ENCODE results near the gene SH3GLB1. TPM values are rescaled to one million over a fixed set of nuclear protein-coding genes. Genes with fewer than 3 reads are reported as not detected.

SH3GLB1 gene
- total and polyA plus RNA-seq, 2 donors (not counting 1 experiment from before 2014, with no cell fraction given): 13.2 to 57.3 TPM

DNA sequence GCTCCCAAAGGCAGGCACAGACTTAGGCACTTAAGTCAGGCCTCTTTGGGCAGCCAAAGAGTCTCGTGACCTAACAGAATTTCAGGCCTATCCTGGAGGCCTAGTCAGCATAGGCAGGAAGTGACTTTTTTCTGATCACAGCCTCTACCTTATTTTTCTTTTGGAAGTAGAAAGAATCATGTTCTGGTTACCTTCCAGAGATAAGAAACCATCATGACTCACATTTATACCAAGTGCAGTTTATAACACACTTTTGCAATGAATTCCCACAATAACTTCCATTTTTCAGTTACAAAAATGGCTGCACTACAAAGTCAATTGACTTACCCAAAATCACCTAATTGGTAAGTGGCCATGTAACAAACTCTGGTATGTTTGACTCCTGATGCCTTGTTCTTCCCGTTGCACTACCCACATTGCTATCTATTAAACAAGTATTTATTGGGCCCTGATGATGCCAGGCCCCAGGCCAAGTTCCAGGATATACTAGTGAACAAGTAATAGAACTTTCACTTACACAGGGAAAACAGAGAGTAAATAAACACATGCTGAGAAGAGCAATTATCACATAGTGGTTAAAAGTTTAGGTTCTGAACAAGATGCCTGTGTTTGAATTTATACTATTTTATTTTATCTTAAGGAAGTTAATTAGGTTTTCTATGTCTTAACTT is 74.3 kb downstream of the SH3GLB1 start:
- Histone ChIP-seq H3K27ac (ENCODE audit: low read length in 2 of 2) (no peak overlapping the region), H3K79me2 (ENCODE audit: control insufficient read depth, insufficient read depth, low read length) (no peaks in the 10 kb centered on the region), H3K9me3 (ENCODE audit: control extremely low read depth in 1 of 3, control insufficient read depth in 2 of 3, insufficient read depth in 1 of 3, low read length in 2 of 3) (peaks cover 0 to 7% (median 0%) of the 10 kb centered on the region in 3 donors), H3K4me2 (replicated peaks; ENCODE audit: low read depth, low read length, poor library complexity, severe bottlenecking) (no peak overlapping the region), H2AFZ (ENCODE audit: insufficient read depth, low read depth, low read length, poor library complexity, severe bottlenecking) (no peak overlapping the region), H3K27me3 (replicated peaks in 1 of 4; ENCODE audit: control extremely low read depth in 1 of 4, control insufficient read depth in 3 of 4, insufficient read depth in 4 of 4, low read length in 3 of 4) (no peaks in the 10 kb centered on the region), H3K4me3 (ENCODE audit: control extremely low read depth in 1 of 5, extremely low read depth in 1 of 5, insufficient read depth in 1 of 5, low read depth in 2 of 5, low read length in 4 of 5) (no peak overlapping the region), H3K36me3 (replicated peaks in 1 of 2; ENCODE audit: control extremely low read depth in 1 of 2, control insufficient read depth in 1 of 2, extremely low read depth in 1 of 2, insufficient read depth in 2 of 2, low read length in 1 of 2) (no peaks in the 10 kb centered on the region), H3K9ac (ENCODE audit: low read length) (no peak overlapping the region), H4K20me1 (ENCODE audit: control insufficient read depth, insufficient read depth, low read length, poor library complexity, severe bottlenecking) (no peaks in the 10 kb centered on the region), H3K4me1 (ENCODE audit: control insufficient read depth in 2 of 2, insufficient read depth in 2 of 2, low read length in 2 of 2) (peaks cover 4 to 5% of the 10 kb centered on the region in 2 donors)
- Mint-ChIP-seq H3K4me1 (peaks cover 11% of the 10 kb centered on the region), H3K27ac (no peak overlapping the region), H3K27me3 (no peaks in the 10 kb centered on the region), H3K9me3 (ENCODE audit: insufficient read depth) (peaks cover 2% of the 10 kb centered on the region), H3K4me3 (no peak overlapping the region)
- ChIA-PET POLR2A (no interaction called here), CTCF (no interaction called here)
- ATAC-seq (ENCODE audit: low read depth): no peak
- no peak for TF ChIP-seq EZH2 (IDR thresholded peaks at IDR 0.05; ENCODE audit: borderline replicate concordance, insufficient read depth, low read depth, low read length, poor library complexity, severe bottlenecking)
- TF ChIP-seq, protein P1, sequence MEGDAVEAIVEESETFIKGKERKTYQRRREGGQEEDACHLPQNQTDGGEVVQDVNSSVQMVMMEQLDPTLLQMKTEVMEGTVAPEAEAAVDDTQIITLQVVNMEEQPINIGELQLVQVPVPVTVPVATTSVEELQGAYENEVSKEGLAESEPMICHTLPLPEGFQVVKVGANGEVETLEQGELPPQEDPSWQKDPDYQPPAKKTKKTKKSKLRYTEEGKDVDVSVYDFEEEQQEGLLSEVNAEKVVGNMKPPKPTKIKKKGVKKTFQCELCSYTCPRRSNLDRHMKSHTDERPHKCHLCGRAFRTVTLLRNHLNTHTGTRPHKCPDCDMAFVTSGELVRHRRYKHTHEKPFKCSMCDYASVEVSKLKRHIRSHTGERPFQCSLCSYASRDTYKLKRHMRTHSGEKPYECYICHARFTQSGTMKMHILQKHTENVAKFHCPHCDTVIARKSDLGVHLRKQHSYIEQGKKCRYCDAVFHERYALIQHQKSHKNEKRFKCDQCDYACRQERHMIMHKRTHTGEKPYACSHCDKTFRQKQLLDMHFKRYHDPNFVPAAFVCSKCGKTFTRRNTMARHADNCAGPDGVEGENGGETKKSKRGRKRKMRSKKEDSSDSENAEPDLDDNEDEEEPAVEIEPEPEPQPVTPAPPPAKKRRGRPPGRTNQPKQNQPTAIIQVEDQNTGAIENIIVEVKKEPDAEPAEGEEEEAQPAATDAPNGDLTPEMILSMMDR (IDR thresholded peaks at IDR 0.05): no peak
- WGBS (ENCODE audit: insufficient coverage): no CpG with 5 or more reads among the region's 2 CpGs
- intact Hi-C loops (cut with micrococcal nuclease): no loop called here
- no peak for DNase-seq

DNA sequence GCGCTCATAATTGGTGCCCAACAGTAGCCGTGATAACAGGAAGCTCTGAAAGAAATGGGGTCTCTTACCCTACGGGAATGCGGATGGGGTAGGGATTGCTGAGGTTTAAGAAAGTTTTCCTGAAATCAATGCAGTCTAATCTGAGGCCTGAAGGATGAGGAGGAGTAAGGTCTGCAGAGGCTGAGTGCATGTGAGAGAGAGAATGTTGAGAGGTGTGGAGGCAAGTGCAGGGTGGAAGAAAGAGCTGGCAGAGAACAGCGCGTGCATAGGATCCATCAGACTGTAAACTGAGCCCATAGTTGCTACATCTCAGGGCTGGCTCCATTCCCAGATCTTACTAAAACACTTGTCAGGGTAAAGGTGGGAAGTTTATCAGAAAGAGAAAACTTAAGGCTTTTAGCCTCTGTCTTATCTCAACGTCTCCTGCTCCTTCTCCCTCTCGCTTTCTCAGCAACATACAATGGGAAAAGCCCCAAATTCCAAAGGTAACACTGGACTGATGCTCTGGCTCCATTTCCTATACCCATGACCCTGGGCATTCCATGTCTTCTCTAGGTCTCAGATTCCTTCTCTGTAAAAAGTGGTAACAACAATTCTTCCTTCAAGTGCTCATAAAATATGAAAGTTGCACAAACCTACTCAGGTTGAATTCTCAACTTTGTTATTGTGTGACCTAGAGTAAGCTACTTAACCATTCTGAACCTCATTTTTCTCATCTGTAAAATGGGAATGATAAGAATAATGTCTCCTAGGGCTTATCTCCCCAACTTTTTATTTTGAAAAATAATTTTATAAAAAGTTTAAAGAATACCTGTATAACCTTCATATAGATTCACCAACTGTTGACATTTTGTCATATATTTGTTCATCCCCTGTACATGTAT is 75.2 kb downstream of the SH3GLB1 start:
- Histone ChIP-seq H3K36me3 (replicated peaks in 1 of 2; ENCODE audit: control extremely low read depth in 1 of 2, control insufficient read depth in 1 of 2, extremely low read depth in 1 of 2, insufficient read depth in 2 of 2, low read length in 1 of 2) (no peaks in the 10 kb centered on the region), H3K4me3 (ENCODE audit: control extremely low read depth in 1 of 5, extremely low read depth in 1 of 5, insufficient read depth in 1 of 5, low read depth in 2 of 5, low read length in 4 of 5) (no peak overlapping the region), H3K4me2 (replicated peaks; ENCODE audit: low read depth, low read length, poor library complexity, severe bottlenecking) (no peak overlapping the region), H3K27ac (ENCODE audit: low read length in 2 of 2) (no peak overlapping the region), H2AFZ (ENCODE audit: insufficient read depth, low read depth, low read length, poor library complexity, severe bottlenecking) (no peak overlapping the region), H3K79me2 (ENCODE audit: control insufficient read depth, insufficient read depth, low read length) (no peaks in the 10 kb centered on the region), H3K27me3 (replicated peaks in 1 of 4; ENCODE audit: control extremely low read depth in 1 of 4, control insufficient read depth in 3 of 4, insufficient read depth in 4 of 4, low read length in 3 of 4) (no peaks in the 10 kb centered on the region), H3K9me3 (ENCODE audit: control extremely low read depth in 1 of 3, control insufficient read depth in 2 of 3, insufficient read depth in 1 of 3, low read length in 2 of 3) (peaks cover 0 to 7% (median 0%) of the 10 kb centered on the region in 3 donors), H3K4me1 (ENCODE audit: control insufficient read depth in 2 of 2, insufficient read depth in 2 of 2, low read length in 2 of 2) (no peaks in the 10 kb centered on the region), H4K20me1 (ENCODE audit: control insufficient read depth, insufficient read depth, low read length, poor library complexity, severe bottlenecking) (no peaks in the 10 kb centered on the region), H3K9ac (ENCODE audit: low read length) (no peak overlapping the region)
- no peak overlapping the region for H3K27ac Mint-ChIP-seq
- no peaks in the 10 kb centered on the region for H3K27me3 Mint-ChIP-seq
- WGBS (ENCODE audit: insufficient coverage): 96% methylated on average over 6 of the region's 8 CpGs
- intact Hi-C loops (cut with micrococcal nuclease): no loop called here
- DNase-seq (no peak), ATAC-seq (ENCODE audit: low read depth) (no peak)
- peaks cover 3% of the 10 kb centered on the region for H3K4me1 Mint-ChIP-seq
- peaks cover 2% of the 10 kb centered on the region for H3K9me3 Mint-ChIP-seq (ENCODE audit: insufficient read depth)
- TF ChIP-seq, protein P1 (IDR thresholded peaks at IDR 0.05): no peak
- CTCF ChIA-PET: no interaction called here
- H3K4me3 Mint-ChIP-seq: no peak overlapping the region
- POLR2A ChIA-PET: no interaction called here
